GM21717 (cell line): ENCODE measurements around the gene KREMEN1.

Experiments
- ATAC-seq: cut with Tn5 transposase; IDR thresholded peaks from one replicate; pipeline ENCODE4 v1.9.1; 2021; ENCODE audit warnings: mild to moderate bottlenecking, moderate library complexity; ENCODE audit not compliant: unreplicated experiment

The KREMEN1 gene

DNA sequence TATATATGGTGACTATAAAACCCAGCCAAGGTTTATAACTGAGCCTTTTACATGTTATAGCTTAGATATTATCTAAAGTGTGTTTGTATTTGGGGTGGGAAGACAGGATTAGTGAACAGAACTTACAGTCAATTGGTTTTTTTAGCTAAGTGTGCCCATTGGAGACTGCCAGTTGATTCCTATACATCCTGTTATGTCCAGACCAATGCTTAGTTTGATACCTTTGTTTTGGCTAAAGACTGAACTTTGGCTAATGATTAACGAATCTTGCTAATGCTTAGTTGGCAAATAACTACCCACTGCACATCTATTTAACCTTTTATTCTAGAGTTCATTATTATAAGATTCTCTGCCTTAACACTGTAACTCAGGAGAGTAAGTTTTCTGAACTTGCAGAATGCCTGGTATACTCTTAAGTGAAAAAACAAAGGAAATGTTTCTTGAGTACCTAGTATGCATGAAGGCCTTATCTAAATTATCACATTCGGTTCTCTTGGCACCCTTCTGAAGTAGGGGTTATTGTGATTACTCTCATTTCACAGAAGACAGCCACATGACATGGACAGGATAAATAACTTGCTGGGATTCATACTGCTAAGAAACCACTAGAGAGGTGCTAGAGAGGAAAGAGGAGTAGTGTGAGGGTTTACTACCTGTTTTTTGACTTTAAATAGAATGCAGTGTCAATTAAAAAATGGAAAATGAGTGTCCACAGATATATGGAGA is 54.0 kb downstream of the KREMEN1 start:
- ATAC-seq = no peak

- ATAC-seq = no peak
Measured at GRCh38 chr22:29128891-29129807, 56.3 kb downstream of the KREMEN1 start.

- ATAC-seq = no peak
Measured at GRCh38 chr22:29129808-29130140, 56.9 kb downstream of the KREMEN1 start.

GRCh38 chr22:29130476-29130875 is 57.6 kb downstream of the KREMEN1 start:
- no peak for ATAC-seq

DNA sequence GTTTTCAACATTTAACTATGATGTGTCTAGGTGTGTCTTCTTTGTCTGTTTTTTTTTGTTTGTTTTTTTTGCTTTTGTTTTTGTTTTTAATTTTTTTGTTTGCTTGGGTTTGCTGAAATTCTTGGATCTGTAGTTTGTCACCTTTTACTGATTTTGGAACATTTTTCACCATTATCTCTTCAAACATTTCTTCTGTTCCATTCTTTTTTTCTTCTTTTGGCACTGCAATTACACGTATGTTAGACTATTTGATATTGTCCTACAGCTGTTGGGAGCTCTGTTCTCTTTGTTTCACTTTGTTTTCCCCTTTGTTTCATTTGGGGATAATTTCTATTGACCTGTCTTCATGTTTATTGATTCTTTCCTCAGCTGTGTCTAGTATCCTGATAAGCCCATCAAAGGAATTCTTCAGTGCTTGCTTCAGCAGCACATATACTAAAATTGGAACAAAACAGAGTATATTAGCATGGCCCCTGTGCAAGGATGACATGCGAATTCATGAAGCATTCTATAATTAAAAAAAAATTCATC is 60.8 kb downstream of the KREMEN1 start:
- ATAC-seq = no peak

DNA sequence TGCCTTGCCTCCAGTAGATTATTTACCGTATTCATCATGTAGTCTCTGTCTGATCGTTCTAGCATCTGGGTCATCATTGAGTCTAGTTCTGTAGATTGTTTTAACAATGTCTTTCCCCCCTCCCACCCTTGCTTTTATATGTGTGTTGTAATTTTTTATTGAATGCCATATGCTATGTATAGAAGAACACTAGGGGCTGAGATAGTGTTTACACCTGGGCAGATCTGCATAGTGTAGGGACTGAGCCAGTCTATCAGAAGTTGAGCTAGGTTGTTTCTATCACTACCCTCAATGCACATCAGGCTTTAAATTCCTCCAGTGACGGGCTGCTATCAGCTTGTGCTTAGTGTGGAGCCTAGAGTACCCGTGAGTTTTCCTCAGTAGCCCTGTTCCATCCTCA is 61.6 kb downstream of the KREMEN1 start:
- ATAC-seq = no peak

DNA sequence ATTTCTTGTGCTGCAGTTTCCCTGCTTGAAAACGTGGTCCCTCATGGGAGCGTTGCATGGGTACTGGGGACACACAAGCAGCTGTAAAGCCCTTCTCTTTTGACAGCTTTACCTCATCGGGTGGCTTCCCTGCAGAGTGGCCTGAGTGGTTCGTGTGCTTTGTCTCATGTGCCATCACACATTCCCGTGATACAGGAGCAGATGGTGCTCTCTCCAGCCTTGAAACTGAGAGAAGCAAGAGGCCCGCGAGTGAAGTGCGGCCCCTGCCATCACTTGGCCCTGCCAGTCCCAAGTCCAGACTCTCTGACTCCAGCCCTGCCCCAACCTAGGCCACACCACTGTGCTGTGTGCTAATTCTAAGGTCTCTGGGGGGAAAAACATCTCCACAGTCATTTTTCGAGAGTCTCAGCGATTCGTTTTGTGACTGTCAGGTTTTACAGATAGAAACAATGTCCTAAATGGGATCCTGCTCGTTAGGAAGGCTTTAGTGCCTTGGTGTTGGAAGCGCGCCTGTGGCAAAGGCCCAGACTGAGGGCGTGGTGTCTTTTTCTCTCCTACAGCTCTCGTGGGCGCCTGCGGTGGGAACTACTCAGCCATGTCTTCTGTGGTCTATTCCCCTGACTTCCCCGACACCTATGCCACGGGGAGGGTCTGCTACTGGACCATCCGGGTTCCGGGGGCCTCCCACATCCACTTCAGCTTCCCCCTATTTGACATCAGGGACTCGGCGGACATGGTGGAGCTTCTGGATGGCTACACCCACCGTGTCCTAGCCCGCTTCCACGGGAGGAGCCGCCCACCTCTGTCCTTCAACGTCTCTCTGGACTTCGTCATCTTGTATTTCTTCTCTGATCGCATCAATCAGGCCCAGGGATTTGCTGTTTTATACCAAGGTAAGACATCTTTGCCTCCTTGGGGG is 64.2 kb downstream of the KREMEN1 start:
- ATAC-seq = no peak

- ATAC-seq = no peak
Measured at GRCh38 chr22:29138556-29139305, 65.9 kb downstream of the KREMEN1 start.

DNA sequence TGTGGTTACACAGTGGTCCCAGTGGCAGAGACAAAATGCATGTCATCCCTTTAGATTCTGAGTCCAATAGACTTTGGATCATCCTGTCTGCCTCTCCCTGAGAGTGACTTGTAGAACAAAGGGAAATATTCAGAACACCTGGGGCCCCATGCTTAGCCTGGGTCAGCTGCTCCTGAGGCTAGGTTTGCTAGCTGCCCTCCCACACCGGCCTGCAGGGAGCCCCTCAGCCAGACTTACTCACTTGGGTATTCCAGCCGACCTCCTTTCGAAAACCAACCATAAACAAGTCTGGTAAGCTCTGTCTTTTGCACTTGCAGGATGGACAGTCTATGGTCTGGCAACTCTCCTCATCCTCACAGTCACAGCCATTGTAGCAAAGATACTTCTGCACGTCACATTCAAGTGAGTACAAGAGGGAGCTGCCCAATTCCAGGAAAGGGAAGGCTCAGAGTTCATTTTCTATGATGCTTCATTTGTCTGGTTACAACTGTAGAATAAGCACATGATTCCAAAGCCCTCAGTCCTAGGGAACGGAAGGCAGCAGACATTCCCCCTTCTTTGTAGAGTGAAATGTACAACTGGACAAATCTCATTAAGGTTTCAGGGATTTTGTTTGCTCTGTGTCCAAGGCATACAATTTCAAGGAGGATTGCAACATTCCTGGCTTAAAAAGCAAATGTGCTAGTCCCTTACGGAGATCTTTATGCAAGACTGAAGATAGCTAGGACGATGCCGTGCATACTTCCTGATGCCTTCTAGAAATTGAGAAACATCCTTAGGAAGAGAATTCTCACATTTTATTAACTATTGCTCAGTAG is 67.3 kb downstream of the KREMEN1 start:
- no peak for ATAC-seq

DNA sequence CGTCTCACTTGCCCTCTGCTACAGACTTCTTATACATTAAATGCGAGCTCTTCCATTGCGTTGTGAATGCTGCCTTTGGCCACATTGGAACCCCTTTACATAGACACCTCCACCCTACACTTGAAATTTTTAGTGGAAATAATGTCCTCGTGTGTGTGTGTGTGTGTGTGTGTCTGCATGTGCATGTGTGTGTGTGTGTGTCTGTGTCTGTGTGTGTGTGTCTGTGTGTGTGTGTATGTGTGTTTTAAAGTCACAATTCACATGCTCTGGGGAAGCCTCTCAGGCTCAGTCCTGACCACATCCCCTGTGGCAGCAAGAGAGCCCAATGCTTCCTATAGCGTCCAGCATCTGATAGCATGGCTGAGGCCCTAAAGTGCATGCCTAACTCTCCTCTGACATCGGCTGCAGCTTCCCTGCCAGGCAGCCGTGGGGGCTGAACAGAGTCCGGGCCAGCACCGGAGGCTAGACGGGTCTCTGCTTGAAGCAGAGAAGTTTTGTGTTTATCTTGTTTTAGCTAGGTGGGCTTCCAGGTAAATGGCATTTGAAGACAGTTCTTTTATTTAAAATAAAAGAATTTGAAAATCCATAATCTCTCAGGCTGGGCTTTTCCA is 68.3 kb downstream of the KREMEN1 start:
- no peak for ATAC-seq

GRCh38 chr22:29142116-29142515 is 69.3 kb downstream of the KREMEN1 start:
- no peak for ATAC-seq

- ATAC-seq = no peak
Measured at GRCh38 chr22:29143941-29144785, 71.3 kb downstream of the KREMEN1 start.

DNA sequence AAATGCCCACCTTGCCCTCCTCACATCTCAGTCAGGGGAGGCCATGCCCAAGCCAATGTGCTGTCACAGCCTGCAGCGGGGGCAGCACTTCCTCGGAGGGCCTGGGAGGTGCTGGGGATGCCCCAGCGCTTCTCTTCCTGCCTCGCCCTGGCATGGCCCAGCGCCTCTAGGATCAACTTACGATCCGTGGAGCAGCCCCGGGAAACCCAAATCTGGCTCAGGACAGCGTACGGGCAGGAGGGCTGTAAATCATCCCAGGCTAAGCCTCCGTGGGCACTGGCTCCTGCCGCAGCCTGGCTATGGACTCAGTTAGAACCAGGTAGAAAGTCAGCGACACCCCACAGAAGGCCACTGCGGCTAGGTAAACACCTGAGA is 71.9 kb downstream of the KREMEN1 start:
- ATAC-seq = no peak

DNA sequence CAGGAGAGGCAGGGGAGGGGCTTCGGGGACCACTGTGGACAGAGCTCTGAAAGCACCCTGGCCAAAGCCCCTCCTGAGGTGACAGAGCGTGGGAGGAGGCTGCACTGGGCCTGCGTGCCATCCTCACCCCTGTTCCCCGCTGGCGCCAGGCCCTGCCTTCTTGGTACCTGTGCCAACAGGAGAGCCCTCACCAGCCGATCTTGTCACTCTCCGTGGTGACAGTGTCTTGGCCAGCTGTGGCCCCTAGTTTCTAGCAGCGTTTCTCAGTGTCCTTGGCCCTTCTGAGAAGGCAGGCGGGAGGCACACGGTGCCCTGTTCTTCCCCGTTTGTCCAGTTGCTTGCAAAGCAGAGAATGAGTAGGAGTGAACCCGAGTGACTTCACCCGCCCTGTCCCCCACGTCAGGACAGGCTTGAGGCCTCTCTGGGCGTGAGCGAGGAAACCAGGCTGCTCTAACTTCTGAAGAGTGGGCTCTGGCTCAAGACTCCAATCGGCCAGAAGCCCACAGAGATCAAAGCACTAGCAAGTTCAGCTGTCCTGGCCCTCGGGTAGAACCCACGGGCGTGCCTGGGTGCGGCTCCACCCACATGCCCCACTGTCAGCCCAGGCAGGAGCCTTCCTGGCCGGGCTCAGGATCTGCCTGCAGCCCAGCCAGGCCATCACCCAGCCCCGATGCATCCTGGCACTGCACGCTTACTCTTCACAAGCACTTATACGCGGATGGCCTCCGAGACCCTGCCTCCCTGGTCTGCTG is 72.7 kb downstream of the KREMEN1 start:
- ATAC-seq = no peak

- ATAC-seq = no peak
Measured at GRCh38 chr22:29146091-29146560, 73.3 kb downstream of the KREMEN1 start.

- ATAC-seq = no peak
Measured at GRCh38 chr22:29146771-29147170, 73.9 kb downstream of the KREMEN1 start.

DNA sequence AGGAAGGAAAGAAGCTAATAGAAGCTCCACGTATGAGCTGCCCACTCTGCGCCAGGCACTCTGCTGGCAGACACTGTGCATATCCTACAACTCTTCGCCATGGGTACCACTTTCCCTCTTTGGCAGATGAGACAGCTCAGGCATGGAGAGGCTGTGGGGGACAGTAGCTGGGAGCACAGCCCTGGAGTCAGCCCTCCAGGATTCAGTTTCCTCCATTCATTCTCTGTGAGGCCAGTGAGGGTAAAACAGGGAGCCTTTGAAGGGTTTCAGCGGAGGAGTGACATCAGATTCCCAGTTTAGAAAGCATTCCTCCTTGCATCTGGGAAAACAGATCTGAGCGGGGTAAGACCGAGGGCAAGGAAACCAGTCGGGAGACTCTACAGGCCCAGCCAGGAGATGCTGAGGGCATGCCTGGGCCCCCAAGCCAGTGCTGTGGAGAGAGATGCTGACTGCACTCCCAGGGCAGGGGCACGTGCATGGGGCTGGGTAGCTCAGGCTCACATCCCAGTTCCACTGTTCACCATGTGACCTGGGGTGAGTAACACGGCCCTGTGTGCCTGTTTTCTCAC is 74.6 kb downstream of the KREMEN1 start:
- ATAC-seq = no peak
